HepG2 (cell line): ENCODE data around the gene AWAT2. TPM values are rescaled to one million over a fixed set of nuclear protein-coding genes. Genes with fewer than 3 reads are reported as not detected.

Experiments
- ATAC-seq: fragments of 200-7000 bp; cut with Tn5 transposase; 3 replicates; pipeline ENCODE4 v1.9.1; 2020; ENCODE audit warnings: mild to moderate bottlenecking, moderate library complexity
- BruUV-seq: library from RNA; stranded (reverse); fragments of 400-500 nt; replicated peaks from 2 replicates; lab custom pipeline; 2021; lab: Mats Ljungman, UMichigan
- CTCF ChIA-PET: fragments of 300-600 bp; formaldehyde crosslinking; extraction: SDS; loops from one replicate; lab custom pipeline; 2021; ENCODE audit warnings: low total read pairs, inconsistent platforms, low intra/inter-chr PET ratio; lab: Yijun Ruan, JAX
- POLR2A ChIA-PET: fragments of 350-600 bp; sonication (Branson Sonifier 250); formaldehyde crosslinking; loops from one replicate; lab custom pipeline; 2020; ENCODE audit warnings: antibody characterized with exemption, inconsistent platforms; lab: Yijun Ruan, JAX
- DNase-seq: peaks from one replicate; pipeline ENCODE4 v3.0.0-alpha.2; 2015; ENCODE audit warnings: low spot score
- FAIRE-seq: peaks from 3 replicates; lab custom pipeline; 2011; peaks lifted over from hg19 to GRCh38; lab: Jason Lieb, UNC
- H2AFZ ChIP-seq: one replicate; pipeline ENCODE4 v1.6.1; 2011; ENCODE audit warnings: low read length, inconsistent platforms
- H3K27ac ChIP-seq: fragments of 300-600 bp; 3 replicates; pipeline ENCODE4 v1.8.0; 2011; ENCODE audit warnings: mixed run types, mild to moderate bottlenecking, mixed read lengths, low read length, inconsistent platforms; ENCODE audit not compliant: insufficient read depth; ENCODE audit errors: extremely low read length
- H3K27me3 ChIP-seq, 2 experiments: fragments of 200-600 bp in 1 of 2; 2 replicates in 1 of 2; 3 replicates in 1 of 2; pipeline versions ENCODE4 v1.6.0 to v1.8.0; 2011; ENCODE audit warnings: low read length in 2 of 2, mild to moderate bottlenecking in 2 of 2, moderate library complexity in 2 of 2, inconsistent platforms in 1 of 2; ENCODE audit not compliant: insufficient read depth in 2 of 2, control insufficient read depth in 1 of 2
- H3K36me3 ChIP-seq, 2 experiments: fragments of 200-600 bp in 1 of 2; replicated peaks in 1 of 2; 2 replicates in 1 of 2; 3 replicates in 1 of 2; pipeline versions ENCODE4 v1.5.1 to v1.8.0; 2011; ENCODE audit warnings: low read length in 2 of 2, inconsistent platforms in 1 of 2; ENCODE audit not compliant: insufficient read depth in 2 of 2, control insufficient read depth in 1 of 2
- H3K4me1 ChIP-seq: 2 replicates; pipeline ENCODE4 v1.5.1; 2012; ENCODE audit warnings: low read length, inconsistent platforms; ENCODE audit not compliant: insufficient read depth
- H3K4me2 ChIP-seq: 2 replicates; pipeline ENCODE4 v1.6.0; 2011; ENCODE audit warnings: low read depth, low read length, inconsistent platforms
- H3K4me3 ChIP-seq, 3 experiments: fragments of 200-600 bp in 1 of 3; sonication (generic), shearing (Covaris generic) in 1 of 3; replicated peaks in 1 of 3; 2 replicates each; pipeline ENCODE4 v1.5.1; 2011 to 2016; ENCODE audit warnings: low read length in 3 of 3, inconsistent platforms in 2 of 3, low read depth in 2 of 3, mild to moderate bottlenecking in 2 of 3, control low read depth in 1 of 3, mixed read lengths in 1 of 3; ENCODE audit not compliant: insufficient read depth in 1 of 3
- H3K79me2 ChIP-seq: one replicate; pipeline ENCODE4 v1.6.1; 2011; ENCODE audit warnings: low read length, inconsistent platforms; ENCODE audit not compliant: insufficient read depth
- H3K9ac ChIP-seq: 2 replicates; pipeline ENCODE4 v1.6.0; 2011; ENCODE audit warnings: mild to moderate bottlenecking, low read depth, low read length, inconsistent platforms; ENCODE audit not compliant: insufficient read depth
- H3K9me3 ChIP-seq: 2 replicates; pipeline ENCODE4 v1.5.1; 2012; ENCODE audit warnings: mild to moderate bottlenecking, low read length
- H4K20me1 ChIP-seq: 2 replicates; pipeline ENCODE4 v1.6.0; 2011; ENCODE audit warnings: inconsistent platforms, mild to moderate bottlenecking, low read length, moderate library complexity; ENCODE audit not compliant: insufficient read depth
- FOXK2 ChIP-seq: fragments of 450-650 bp; IDR thresholded peaks from 2 replicates; pipeline ENCODE4 v1.6.1; 2016
- KLF12 ChIP-seq: sonication (generic); formaldehyde crosslinking; IDR thresholded peaks from 2 replicates; pipeline ENCODE4 v1.4.0; 2020; ENCODE audit warnings: missing genetic modification reagents, borderline replicate concordance
- RBM22 ChIP-seq: fragments of 200-400 bp; formaldehyde crosslinking; optimal IDR thresholded peaks from 2 replicates; pipeline ENCODE3; 2017; ENCODE audit warnings: mild to moderate bottlenecking, low read length, moderate library complexity
- ZBTB33 ChIP-seq: sonication (generic); formaldehyde crosslinking; IDR thresholded peaks from 2 replicates; pipeline ENCODE4 v1.4.0; 2020; ENCODE audit warnings: missing genetic modification reagents
- ZC3H4 ChIP-seq: sonication (generic); formaldehyde crosslinking; IDR thresholded peaks from 2 replicates; pipeline ENCODE4 v1.4.0; 2020; ENCODE audit warnings: missing genetic modification reagents, borderline replicate concordance
- ZMYM2 ChIP-seq: sonication (generic); formaldehyde crosslinking; IDR thresholded peaks from 2 replicates; pipeline ENCODE4 v1.8.0; 2022; ENCODE audit warnings: mild to moderate bottlenecking, missing genetic modification reagents
- ZNF124 ChIP-seq: sonication (generic); formaldehyde crosslinking; IDR thresholded peaks from 2 replicates; pipeline ENCODE4 v1.4.0; 2020; ENCODE audit warnings: missing genetic modification reagents
- ZNF326 ChIP-seq: sonication (generic); formaldehyde crosslinking; IDR thresholded peaks from 2 replicates; pipeline ENCODE4 v1.4.0; 2020; ENCODE audit warnings: missing genetic modification reagents, borderline replicate concordance
- ZNF570 ChIP-seq: sonication (generic); formaldehyde crosslinking; IDR thresholded peaks from 2 replicates; pipeline ENCODE4 v1.4.0; 2020; ENCODE audit warnings: mild to moderate bottlenecking, missing genetic modification reagents, borderline replicate concordance
- ZNF83 ChIP-seq: sonication (generic); formaldehyde crosslinking; IDR thresholded peaks from 2 replicates; pipeline ENCODE4 v1.4.0; 2020; ENCODE audit warnings: missing genetic modification reagents, mild to moderate bottlenecking, borderline replicate concordance
- ZSCAN20 ChIP-seq: sonication (generic); formaldehyde crosslinking; IDR thresholded peaks from 2 replicates; pipeline ENCODE4 v1.4.0; 2020; ENCODE audit warnings: missing genetic modification reagents, mild to moderate bottlenecking, borderline replicate concordance
- WGBS: methylation state at CpG from one replicate; pipeline ENCODE4 v1.1.6; 2017; ENCODE audit warnings: low lambda C conversion rate; 5-methylcytosine and 5-hydroxymethylcytosine counted together
- in situ Hi-C: cut with HindIII; loops from 2 replicates; pipeline ENCODE4 v1.10.0; 2017; ENCODE audit warnings: low pct_unique_long_range_greater_than_20kb; ENCODE audit not compliant: extremely low pct_ligation_motif_present
- intact Hi-C: fragments of 100-400 bp; cut with micrococcal nuclease; formaldehyde crosslinking; loops from one replicate; pipeline ENCODE4 v1.10.0; 2022; ENCODE audit not compliant: unreplicated experiment
- polyA plus RNA-seq, 8 experiments: library from polyadenylated mRNA; depleted of rRNA in 3 of 8; stranded (reverse) in 7 of 8; unstranded in 1 of 8; fragments of >200 nt; fragmentation: Illumina TruSeq in 4 of 8; extraction: Trizol in 4 of 8; gene quantifications; 2 replicates each; pipeline versions ENCODE4 v1.2.1 to v1.2.3, GENCODE V29; 2011 to 2016; ENCODE audit warnings: low read depth in 4 of 8, missing spikeins in 1 of 8, mixed read lengths in 1 of 8; ENCODE audit not compliant: insufficient read depth in 1 of 8
- total RNA-seq, 5 experiments: library from RNA; depleted of rRNA; stranded (reverse); fragments of >200 nt; fragmentation: Illumina TruSeq; extraction: Trizol; gene quantifications; 2 replicates each; pipeline ENCODE4 v1.2.3, GENCODE V29; 2016; ENCODE audit warnings: low read depth in 1 of 5
- TF ChIP-seq, protein P1 (sequence below): IDR thresholded peaks from 2 replicates; pipeline ENCODE4 v1.6.1; 2016; ENCODE audit warnings: mild to moderate bottlenecking, missing biosample characterization, missing genetic modification reagents

AWAT2 gene
- total and polyA plus RNA-seq, 2 of the 13 experiments (the other 11 are each of a cell fraction or from before 2014, with no cell fraction given): not detected

DNA sequence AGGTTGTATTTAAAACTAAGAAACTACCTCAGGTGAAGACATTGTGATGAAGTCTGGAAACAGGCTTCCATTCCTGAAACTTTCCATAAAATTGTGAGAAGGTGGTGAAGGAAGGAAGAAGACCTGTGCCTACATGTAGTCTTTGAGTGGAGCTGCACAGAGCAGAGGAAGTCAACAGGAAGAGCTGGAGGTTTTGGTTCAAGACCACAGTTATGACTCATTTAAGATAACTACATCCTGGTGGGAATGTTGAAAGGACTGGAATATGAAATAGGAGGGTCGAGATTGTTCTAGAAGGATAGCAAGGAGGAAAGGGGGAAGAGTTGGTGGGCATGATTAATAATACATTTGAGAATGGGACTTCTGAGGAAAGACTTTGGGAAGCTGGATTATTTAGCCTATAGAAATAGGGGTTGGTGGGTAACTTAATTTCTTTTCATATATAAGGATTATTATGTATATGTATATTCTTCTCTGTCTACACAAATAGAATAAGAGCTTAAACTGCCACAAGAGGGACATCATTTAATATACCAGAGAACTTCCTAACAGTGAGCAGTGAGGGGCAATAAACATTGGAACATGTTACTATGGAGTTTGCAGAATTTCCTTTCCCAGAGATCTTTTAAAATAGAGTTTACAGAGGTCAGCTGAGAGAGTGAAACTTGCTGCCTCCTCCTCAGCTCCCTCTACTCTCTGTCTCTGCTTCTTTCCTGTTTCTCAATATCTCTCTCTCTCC is 23.5 kb downstream of the AWAT2 start:
- Histone ChIP-seq H2AFZ (no peak overlapping the region), H3K36me3 (no peaks in the 10 kb centered on the region), H3K27me3 (no peaks in the 10 kb centered on the region)
- WGBS: 94% methylated on average over 1 of the region's 1 CpG
- intact Hi-C loops: no loop called here
- BruUV-seq: no TSS peak
- no peak for TF ChIP-seq ZC3H4 (CRISPR knock-in tag)
- no peak for TF ChIP-seq RBM22
- TF ChIP-seq ZMYM2 (CRISPR knock-in tag): no peak
- TF ChIP-seq, protein P1, sequence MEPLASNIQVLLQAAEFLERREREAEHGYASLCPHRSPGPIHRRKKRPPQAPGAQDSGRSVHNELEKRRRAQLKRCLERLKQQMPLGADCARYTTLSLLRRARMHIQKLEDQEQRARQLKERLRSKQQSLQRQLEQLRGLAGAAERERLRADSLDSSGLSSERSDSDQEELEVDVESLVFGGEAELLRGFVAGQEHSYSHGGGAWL (CRISPR knock-in tag): no peak
- no peak for TF ChIP-seq ZNF124
- no peak for TF ChIP-seq ZNF83 (CRISPR knock-in tag)
- TF ChIP-seq ZSCAN20 (CRISPR knock-in tag): no peak
- no peak for TF ChIP-seq ZBTB33 (CRISPR knock-in tag)
- TF ChIP-seq KLF12 (CRISPR knock-in tag): no peak
- TF ChIP-seq FOXK2: no peak
- no peak for TF ChIP-seq ZNF570 (CRISPR knock-in tag)
- TF ChIP-seq ZNF326 (CRISPR knock-in tag): no peak
- TF ChIP-seq, all 625 proteins: peak for 0
- ChIA-PET POLR2A (no interaction called here), CTCF (no interaction called here)
- H3K4me1 ChIP-seq: no peaks in the 10 kb centered on the region
- H3K9ac ChIP-seq: no peak overlapping the region
- H4K20me1 ChIP-seq: no peaks in the 10 kb centered on the region
- H3K4me2 ChIP-seq: no peak overlapping the region
- in situ Hi-C loops: no loop called here
- no peaks in the 10 kb centered on the region for H3K9me3 ChIP-seq
- no peak overlapping the region for H3K4me3 ChIP-seq
- H3K79me2 ChIP-seq: no peaks in the 10 kb centered on the region
- no peak for ATAC-seq
- H3K27ac ChIP-seq: no peak overlapping the region
- no peak for FAIRE-seq
- DNase-seq: no peak
